SU-DHL-6 (cell line): Measurements from ENCODE around the gene CHRNB1.
"Not testable (repeated sequence)": the region's sequence is repeated elsewhere in the genome, so short reads cannot be mapped to it uniquely, and the experiment has no call there.

Experiments
- H2AFZ ChIP-seq: fragments of 200-600 bp; sonication (generic); 2 replicates; pipeline ENCODE4 v1.6.1; 2014; ENCODE audit warnings: low read depth, mild to moderate bottlenecking, moderate library complexity, mixed read lengths, antibody characterized with exemption, low read length; ENCODE audit not compliant: severe bottlenecking
- H3F3A ChIP-seq: fragments of 200-600 bp; shearing (Covaris generic); 2 replicates; pipeline ENCODE4 v1.6.0; 2016; ENCODE audit warnings: antibody characterized with exemption, mild to moderate bottlenecking; ENCODE audit not compliant: insufficient read depth
- H3K27ac ChIP-seq: fragments of 200-600 bp; sonication (generic); 2 replicates; pipeline ENCODE4 v1.5.1; 2016; ENCODE audit warnings: low read depth, mild to moderate bottlenecking, low read length, moderate library complexity, mixed read lengths
- H3K27me3 ChIP-seq: fragments of 200-600 bp; sonication (generic), shearing (Covaris generic); 2 replicates; pipeline ENCODE4 v1.6.0; 2014; ENCODE audit warnings: mild to moderate bottlenecking, low read length
- H3K36me3 ChIP-seq: fragments of 200-600 bp; sonication (generic); 2 replicates; pipeline ENCODE4 v1.6.1; 2014; ENCODE audit warnings: mild to moderate bottlenecking, low read length, mixed read lengths
- H3K4me2 ChIP-seq: fragments of 300-600, 200-600 bp; shearing (Covaris generic), sonication (generic); 2 replicates; pipeline ENCODE4 v1.6.0; 2014; ENCODE audit warnings: low read length, low read depth, mild to moderate bottlenecking; ENCODE audit not compliant: poor library complexity, severe bottlenecking
- H3K4me3 ChIP-seq: fragments of 200-600 bp; sonication (generic); 2 replicates; pipeline ENCODE4 v1.5.1; 2014; ENCODE audit warnings: antibody characterized with exemption, low read length, mild to moderate bottlenecking, mixed read lengths; ENCODE audit not compliant: insufficient read depth, poor library complexity, severe bottlenecking
- H3K79me2 ChIP-seq: fragments of 200-600 bp; sonication (generic); 2 replicates; pipeline ENCODE4 v1.6.1; 2014; ENCODE audit warnings: mild to moderate bottlenecking, low read length, moderate library complexity; ENCODE audit not compliant: insufficient read depth
- H3K9ac ChIP-seq: fragments of 200-600 bp; sonication (generic); 2 replicates; pipeline ENCODE4 v1.7.0; 2014; ENCODE audit warnings: mild to moderate bottlenecking, low read length
- H3K9me2 ChIP-seq: fragments of 200-600 bp; sonication (generic); replicated peaks from 2 replicates; pipeline ENCODE4 v1.6.1; 2014; ENCODE audit warnings: low read length; ENCODE audit not compliant: insufficient read depth
- H3K9me3 ChIP-seq: fragments of 200-600 bp; sonication (generic); 2 replicates; pipeline ENCODE4 v1.6.1; 2014; ENCODE audit warnings: low read length, mixed read lengths; ENCODE audit not compliant: insufficient read depth
- H4K20me1 ChIP-seq: fragments of 200-600 bp; sonication (generic); 2 replicates; pipeline ENCODE4 v1.6.1; 2014; ENCODE audit warnings: low read depth, mild to moderate bottlenecking, antibody characterized with exemption, low read length, moderate library complexity, mixed read lengths
- CTCF ChIP-seq: fragments of 200-600 bp; sonication (generic); IDR thresholded peaks from one replicate; pipeline ENCODE4 v1.5.1; 2017; ENCODE audit warnings: antibody characterized with exemption, mild to moderate bottlenecking, low read length, moderate library complexity; ENCODE audit not compliant: insufficient read depth, poor library complexity, severe bottlenecking
- EZH2phosphoT487 ChIP-seq: fragments of 200-600 bp; sonication (generic), shearing (Covaris generic); conservative IDR thresholded peaks from 2 replicates; pipeline ENCODE4 v1.6.1; 2018; ENCODE audit warnings: mild to moderate bottlenecking, antibody characterized with exemption, low read length, moderate library complexity, mixed read lengths

CHRNB1 gene

GRCh38 chr17:7471729-7472128 lies 26.9 kb downstream of the CHRNB1 start:
- no peaks in the 10 kb centered on the region for H3K79me2 ChIP-seq
- no peak overlapping the region for H3K4me2 ChIP-seq
- H3K36me3 ChIP-seq: no peaks in the 10 kb centered on the region
- TF ChIP-seq EZH2phosphoT487: no peak
- no peak for TF ChIP-seq CTCF
- no peaks in the 10 kb centered on the region for H3K9me3 ChIP-seq
- H3K9ac ChIP-seq: no peak overlapping the region
- no peaks in the 10 kb centered on the region for H3K27me3 ChIP-seq
- H3K9me2 ChIP-seq: no peaks in the 10 kb centered on the region
- no peak overlapping the region for H3K4me3 ChIP-seq
- no peak overlapping the region for H2AFZ ChIP-seq
- no peaks in the 10 kb centered on the region for H4K20me1 ChIP-seq
- H3F3A ChIP-seq: no peaks in the 10 kb centered on the region
- no peak overlapping the region for H3K27ac ChIP-seq

- H3F3A ChIP-seq, H3K9me3 ChIP-seq, H3K9ac ChIP-seq, H2AFZ ChIP-seq, H4K20me1 ChIP-seq, H3K36me3 ChIP-seq, H3K27ac ChIP-seq, H3K4me2 ChIP-seq, H3K4me3 ChIP-seq, H3K9me2 ChIP-seq, H3K79me2 ChIP-seq, H3K27me3 ChIP-seq: not testable (repeated sequence)
Observed at GRCh38 chr17:7474767-7475166, 29.9 kb downstream of the CHRNB1 start.

GRCh38 chr17:7475764-7476422 lies 31.0 kb downstream of the CHRNB1 start:
- H3K27ac ChIP-seq: no peak overlapping the region
- no peaks in the 10 kb centered on the region for H3K27me3 ChIP-seq
- no peaks in the 10 kb centered on the region for H3F3A ChIP-seq
- no peak overlapping the region for H3K9ac ChIP-seq
- no peaks in the 10 kb centered on the region for H3K36me3 ChIP-seq
- H3K9me3 ChIP-seq: no peaks in the 10 kb centered on the region
- H3K79me2 ChIP-seq: no peaks in the 10 kb centered on the region
- H2AFZ ChIP-seq: no peak overlapping the region
- no peaks in the 10 kb centered on the region for H3K9me2 ChIP-seq
- no peak overlapping the region for H3K4me3 ChIP-seq
- TF ChIP-seq CTCF: no peak
- no peak for TF ChIP-seq EZH2phosphoT487
- H3K4me2 ChIP-seq: no peak overlapping the region
- no peaks in the 10 kb centered on the region for H4K20me1 ChIP-seq

GRCh38 chr17:7476494-7476893 lies 31.6 kb downstream of the CHRNB1 start:
- no peak overlapping the region for H3K4me2 ChIP-seq
- no peaks in the 10 kb centered on the region for H3K9me2 ChIP-seq
- H3K4me3 ChIP-seq: no peak overlapping the region
- no peaks in the 10 kb centered on the region for H3F3A ChIP-seq
- H3K9ac ChIP-seq: no peak overlapping the region
- H4K20me1 ChIP-seq: no peaks in the 10 kb centered on the region
- no peaks in the 10 kb centered on the region for H3K27me3 ChIP-seq
- H3K9me3 ChIP-seq: no peaks in the 10 kb centered on the region
- H3K79me2 ChIP-seq: no peaks in the 10 kb centered on the region
- H2AFZ ChIP-seq: no peak overlapping the region
- no peak for TF ChIP-seq CTCF
- TF ChIP-seq EZH2phosphoT487: no peak
- H3K36me3 ChIP-seq: no peaks in the 10 kb centered on the region
- no peak overlapping the region for H3K27ac ChIP-seq
